ENCODE data around the gene NTN4. TPM values are rescaled to one million over a fixed set of nuclear protein-coding genes. Genes with fewer than 3 reads are reported as not detected.

NTN4 gene
- polyA plus RNA-seq, 1 donor (not counting 4 experiments of a cell fraction or from before 2014, with no cell fraction given): 8.3 TPM

DNA sequence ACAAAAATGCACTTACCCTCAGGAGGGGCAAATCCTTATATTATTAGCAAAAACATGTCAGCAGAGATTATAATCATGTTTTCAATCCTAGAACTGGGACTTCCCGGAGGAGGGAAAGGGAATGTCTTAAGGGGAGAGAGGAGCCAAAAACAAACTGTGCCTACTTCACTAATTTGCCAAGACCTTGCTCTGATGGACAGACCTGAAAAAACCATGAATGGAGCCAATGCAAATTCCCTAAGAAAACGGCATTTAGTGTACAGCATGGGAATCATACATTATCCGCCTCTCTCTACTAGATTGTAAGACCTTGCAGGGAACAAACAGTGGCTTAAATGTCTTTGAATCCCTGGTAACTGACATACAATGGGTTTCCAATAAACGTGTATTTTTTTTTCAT is 70.4 kb downstream of the NTN4 start:
- Histone ChIP-seq H3K9me3 (ENCODE audit: control insufficient read depth, low read depth, low read length) (no peaks in the 10 kb centered on the region), H3K4me1 (ENCODE audit: control insufficient read depth, extremely low read depth, insufficient read depth, low read length) (peaks cover 12% of the 10 kb centered on the region), H2AFZ (ENCODE audit: control insufficient read depth, low read length) (no peak overlapping the region), H3K27me3 (ENCODE audit: control insufficient read depth, extremely low read depth, insufficient read depth, low read length) (no peaks in the 10 kb centered on the region), H4K20me1 (ENCODE audit: control insufficient read depth, extremely low read depth, insufficient read depth, low read length) (no peaks in the 10 kb centered on the region), H3K4me3 (ENCODE audit: control insufficient read depth in 2 of 3, extremely low read depth in 1 of 3, insufficient read depth in 2 of 3, low read depth in 1 of 3, low read length in 3 of 3) (no peak overlapping the region), H3K27ac (ENCODE audit: control insufficient read depth, insufficient read depth, low read length) (no peak overlapping the region), H3K36me3 (ENCODE audit: control insufficient read depth in 2 of 2, extremely low read depth in 1 of 2, insufficient read depth in 2 of 2, low read length in 2 of 2) (no peaks in the 10 kb centered on the region), H3K9me1 (ENCODE audit: control insufficient read depth, extremely low read depth, insufficient read depth, low read length) (no peaks in the 10 kb centered on the region), H3K79me2 (ENCODE audit: control insufficient read depth, insufficient read depth, low read length) (no peaks in the 10 kb centered on the region), H3K4me2 (ENCODE audit: control insufficient read depth, extremely low read depth, insufficient read depth, low read depth, low read length) (no peak overlapping the region), H3K9ac (ENCODE audit: control insufficient read depth, extremely low read depth, insufficient read depth, low read length) (no peak overlapping the region)
- TF ChIP-seq, protein P1, sequence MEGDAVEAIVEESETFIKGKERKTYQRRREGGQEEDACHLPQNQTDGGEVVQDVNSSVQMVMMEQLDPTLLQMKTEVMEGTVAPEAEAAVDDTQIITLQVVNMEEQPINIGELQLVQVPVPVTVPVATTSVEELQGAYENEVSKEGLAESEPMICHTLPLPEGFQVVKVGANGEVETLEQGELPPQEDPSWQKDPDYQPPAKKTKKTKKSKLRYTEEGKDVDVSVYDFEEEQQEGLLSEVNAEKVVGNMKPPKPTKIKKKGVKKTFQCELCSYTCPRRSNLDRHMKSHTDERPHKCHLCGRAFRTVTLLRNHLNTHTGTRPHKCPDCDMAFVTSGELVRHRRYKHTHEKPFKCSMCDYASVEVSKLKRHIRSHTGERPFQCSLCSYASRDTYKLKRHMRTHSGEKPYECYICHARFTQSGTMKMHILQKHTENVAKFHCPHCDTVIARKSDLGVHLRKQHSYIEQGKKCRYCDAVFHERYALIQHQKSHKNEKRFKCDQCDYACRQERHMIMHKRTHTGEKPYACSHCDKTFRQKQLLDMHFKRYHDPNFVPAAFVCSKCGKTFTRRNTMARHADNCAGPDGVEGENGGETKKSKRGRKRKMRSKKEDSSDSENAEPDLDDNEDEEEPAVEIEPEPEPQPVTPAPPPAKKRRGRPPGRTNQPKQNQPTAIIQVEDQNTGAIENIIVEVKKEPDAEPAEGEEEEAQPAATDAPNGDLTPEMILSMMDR (optimal IDR thresholded peaks at IDR 0.05 in 1 of 3, IDR thresholded peaks at IDR 0.05 in 1 of 3, conservative IDR thresholded peaks at IDR 0.05 in 1 of 3; ENCODE audit: extremely low read depth in 1 of 3, insufficient read depth in 2 of 3, low read length in 3 of 3): no peak
- no peak for TF ChIP-seq EZH2 (IDR thresholded peaks at IDR 0.05; ENCODE audit: low read length)
- DNase-seq (ENCODE audit: low read depth, low spot score): no peak
- no peak for FAIRE-seq
- dilution Hi-C loops (cut with MboI; ENCODE audit: extremely low pct_ligation_motif_present, low sequenced_read_pairs): no loop called here

DNA sequence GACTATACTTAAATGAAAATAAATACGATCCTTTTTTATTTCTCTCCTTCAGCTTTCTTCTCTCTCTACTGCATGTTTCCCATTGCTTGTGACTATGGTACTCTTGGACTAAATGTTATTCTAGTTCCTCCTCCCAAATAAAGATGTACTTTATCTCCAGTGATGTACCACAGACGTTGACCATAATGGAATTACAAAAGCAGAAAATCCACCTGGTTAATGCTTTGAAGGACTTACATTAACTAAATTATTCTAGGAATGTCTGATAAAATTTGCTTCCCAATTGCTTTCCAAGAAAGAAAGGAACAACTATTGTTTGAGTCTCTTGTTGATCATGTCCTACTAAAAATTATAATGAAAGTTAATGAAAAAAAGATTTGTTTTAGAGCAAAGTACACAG is 71.8 kb downstream of the NTN4 start:
- Histone ChIP-seq H2AFZ (ENCODE audit: control insufficient read depth, low read length) (no peak overlapping the region), H3K4me3 (ENCODE audit: control insufficient read depth in 2 of 3, extremely low read depth in 1 of 3, insufficient read depth in 2 of 3, low read depth in 1 of 3, low read length in 3 of 3) (no peak overlapping the region), H3K4me2 (ENCODE audit: control insufficient read depth, extremely low read depth, insufficient read depth, low read depth, low read length) (no peak overlapping the region), H3K4me1 (ENCODE audit: control insufficient read depth, extremely low read depth, insufficient read depth, low read length) (peaks cover 12% of the 10 kb centered on the region), H3K9me3 (ENCODE audit: control insufficient read depth, low read depth, low read length) (no peaks in the 10 kb centered on the region), H4K20me1 (ENCODE audit: control insufficient read depth, extremely low read depth, insufficient read depth, low read length) (no peaks in the 10 kb centered on the region), H3K79me2 (ENCODE audit: control insufficient read depth, insufficient read depth, low read length) (no peaks in the 10 kb centered on the region), H3K27me3 (ENCODE audit: control insufficient read depth, extremely low read depth, insufficient read depth, low read length) (no peaks in the 10 kb centered on the region), H3K9me1 (ENCODE audit: control insufficient read depth, extremely low read depth, insufficient read depth, low read length) (no peaks in the 10 kb centered on the region), H3K9ac (ENCODE audit: control insufficient read depth, extremely low read depth, insufficient read depth, low read length) (no peak overlapping the region), H3K36me3 (ENCODE audit: control insufficient read depth in 2 of 2, extremely low read depth in 1 of 2, insufficient read depth in 2 of 2, low read length in 2 of 2) (no peaks in the 10 kb centered on the region), H3K27ac (ENCODE audit: control insufficient read depth, insufficient read depth, low read length) (no peak overlapping the region)
- TF ChIP-seq, protein P1 (optimal IDR thresholded peaks at IDR 0.05 in 1 of 3, IDR thresholded peaks at IDR 0.05 in 1 of 3, conservative IDR thresholded peaks at IDR 0.05 in 1 of 3; ENCODE audit: extremely low read depth in 1 of 3, insufficient read depth in 2 of 3, low read length in 3 of 3): no peak
- no peak for TF ChIP-seq EZH2 (IDR thresholded peaks at IDR 0.05; ENCODE audit: low read length)
- dilution Hi-C loops (cut with MboI; ENCODE audit: extremely low pct_ligation_motif_present, low sequenced_read_pairs): no loop called here
- DNase-seq (ENCODE audit: low read depth, low spot score) (no peak), FAIRE-seq (no peak)
